ENCODE measurements around the gene ZNF18.

ZNF18 gene, protein sequence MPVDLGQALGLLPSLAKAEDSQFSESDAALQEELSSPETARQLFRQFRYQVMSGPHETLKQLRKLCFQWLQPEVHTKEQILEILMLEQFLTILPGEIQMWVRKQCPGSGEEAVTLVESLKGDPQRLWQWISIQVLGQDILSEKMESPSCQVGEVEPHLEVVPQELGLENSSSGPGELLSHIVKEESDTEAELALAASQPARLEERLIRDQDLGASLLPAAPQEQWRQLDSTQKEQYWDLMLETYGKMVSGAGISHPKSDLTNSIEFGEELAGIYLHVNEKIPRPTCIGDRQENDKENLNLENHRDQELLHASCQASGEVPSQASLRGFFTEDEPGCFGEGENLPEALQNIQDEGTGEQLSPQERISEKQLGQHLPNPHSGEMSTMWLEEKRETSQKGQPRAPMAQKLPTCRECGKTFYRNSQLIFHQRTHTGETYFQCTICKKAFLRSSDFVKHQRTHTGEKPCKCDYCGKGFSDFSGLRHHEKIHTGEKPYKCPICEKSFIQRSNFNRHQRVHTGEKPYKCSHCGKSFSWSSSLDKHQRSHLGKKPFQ

DNA sequence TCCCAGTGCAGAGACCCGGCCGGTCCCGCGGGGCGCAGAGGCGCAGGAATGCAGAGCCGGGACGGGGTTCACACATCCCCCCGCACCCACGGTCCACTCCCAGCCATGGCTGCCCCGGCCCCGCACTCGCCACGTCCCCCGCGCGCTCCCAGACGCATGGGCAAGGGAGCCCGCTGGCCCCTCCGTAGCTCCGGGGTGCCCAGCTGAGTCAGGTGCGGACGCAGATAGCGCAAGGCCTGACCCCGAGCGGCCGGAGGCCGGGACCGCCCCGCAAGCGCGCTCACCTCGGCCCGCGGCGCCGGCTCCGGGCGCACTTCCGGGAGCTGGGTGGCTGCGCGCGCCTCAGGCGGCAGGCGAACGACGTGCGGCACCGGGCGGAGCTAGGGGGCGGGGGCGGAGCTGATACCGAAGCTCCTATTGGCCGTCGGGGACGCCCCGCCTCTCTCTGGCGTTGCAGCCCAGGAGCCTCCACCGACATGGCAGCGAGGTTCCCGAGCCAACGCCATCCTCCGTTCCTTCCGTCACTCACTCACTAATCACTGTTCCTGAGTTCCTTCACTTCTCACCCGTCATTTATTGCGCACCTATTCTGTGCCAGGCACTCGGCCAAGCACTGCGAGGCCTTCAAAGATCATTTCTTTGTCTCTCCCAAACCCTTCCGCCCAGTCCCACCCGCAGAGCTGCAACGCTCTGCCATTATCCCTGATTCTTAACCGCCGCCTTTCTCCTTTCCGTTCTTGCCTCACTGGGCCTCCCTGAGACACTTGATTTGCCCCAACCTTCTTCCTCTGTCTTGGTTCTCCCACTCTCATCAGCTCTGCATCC is at the start of gene ZNF18:
TSS of gene ZNF18 (minus strand) at position 329 of the 825 bp plus-strand sequence. CDS start 4,646 bp downstream, outside the sequence.
- DNase-seq (ENCODE audit: low spot score), result peak; percentile 94

DNA sequence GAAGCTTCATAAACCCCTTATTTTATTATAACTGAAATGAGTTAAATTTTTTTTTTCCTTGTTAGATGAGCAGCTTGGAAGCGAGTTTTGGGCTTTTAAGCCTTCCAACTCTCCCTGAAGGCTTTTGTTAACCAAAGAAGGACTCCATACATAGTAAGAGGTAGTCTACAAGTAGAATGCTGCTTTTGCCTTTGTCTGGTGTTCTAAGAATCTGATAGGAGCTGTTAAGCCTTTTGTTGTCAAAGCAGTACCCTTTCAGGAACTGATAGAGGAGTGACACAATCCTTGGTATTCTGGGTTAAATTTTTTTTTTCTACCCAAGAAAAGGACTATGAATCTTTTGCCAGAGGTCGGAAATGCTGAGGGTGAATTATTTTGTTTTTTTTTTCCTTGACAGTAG is 49.5 kb upstream of the ZNF18 start:
- no peak for DNase-seq (ENCODE audit: low spot score)

DNA sequence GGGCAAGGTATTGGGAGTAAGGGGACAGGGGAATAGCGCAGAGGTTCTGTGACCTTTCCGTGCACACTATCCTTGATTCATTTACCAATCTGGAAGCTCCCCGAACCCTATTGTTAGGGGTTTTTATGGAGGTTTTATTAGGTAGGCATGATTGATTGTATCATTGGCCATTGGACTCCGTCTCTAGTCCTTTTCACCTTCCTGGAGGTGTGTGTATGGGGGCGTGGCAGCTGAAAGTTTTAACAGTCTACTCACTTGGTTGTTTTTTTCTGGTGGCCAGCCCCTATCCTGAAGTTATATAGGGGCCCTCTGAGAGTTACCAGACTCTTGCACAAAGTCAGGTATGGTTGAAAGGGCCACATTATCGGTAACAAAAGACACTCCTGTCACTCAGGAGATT is 46.4 kb upstream of the ZNF18 start:
- DNase-seq (ENCODE audit: low spot score), result no peak

DNA sequence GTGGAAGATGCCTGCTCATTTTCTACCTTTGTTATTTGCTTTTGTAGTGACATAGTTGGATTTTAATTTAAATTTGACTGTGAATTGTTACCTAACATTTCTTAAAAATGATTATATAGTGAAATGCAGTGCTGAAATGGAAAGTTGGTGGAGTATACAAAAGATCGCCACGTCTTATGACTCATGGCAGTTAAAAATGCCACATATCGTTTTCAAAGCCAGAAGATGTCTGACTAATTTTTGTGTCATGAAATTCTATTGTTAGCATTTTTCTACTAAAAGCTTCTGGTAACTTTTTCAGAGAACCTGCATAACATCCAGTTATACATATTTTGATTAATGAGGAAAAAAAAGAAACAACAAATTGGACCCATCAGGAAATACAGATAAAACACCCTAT is 44.0 kb upstream of the ZNF18 start:
- DNase-seq (ENCODE audit: low spot score), result peak; percentile 13

DNA sequence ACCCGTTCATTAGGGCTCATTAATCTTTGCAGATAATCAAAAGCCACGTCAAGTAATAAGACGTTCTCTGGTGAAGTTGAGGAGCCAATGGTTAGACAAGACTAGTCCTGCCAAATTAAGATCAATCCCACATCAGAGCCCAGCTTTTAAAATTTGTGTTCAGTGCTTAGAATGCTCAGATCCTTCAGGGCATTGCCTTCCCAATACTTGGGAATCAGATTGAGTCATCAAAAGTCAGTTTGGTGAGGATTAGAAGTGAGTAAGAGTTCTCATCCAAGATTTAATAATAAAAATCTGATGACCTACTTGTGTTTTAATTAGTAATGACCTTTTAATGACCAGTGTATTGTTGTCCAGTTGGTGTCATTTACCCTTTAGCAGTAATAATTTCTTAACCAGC is 43.2 kb upstream of the ZNF18 start:
- no peak for DNase-seq (ENCODE audit: low spot score)

DNA sequence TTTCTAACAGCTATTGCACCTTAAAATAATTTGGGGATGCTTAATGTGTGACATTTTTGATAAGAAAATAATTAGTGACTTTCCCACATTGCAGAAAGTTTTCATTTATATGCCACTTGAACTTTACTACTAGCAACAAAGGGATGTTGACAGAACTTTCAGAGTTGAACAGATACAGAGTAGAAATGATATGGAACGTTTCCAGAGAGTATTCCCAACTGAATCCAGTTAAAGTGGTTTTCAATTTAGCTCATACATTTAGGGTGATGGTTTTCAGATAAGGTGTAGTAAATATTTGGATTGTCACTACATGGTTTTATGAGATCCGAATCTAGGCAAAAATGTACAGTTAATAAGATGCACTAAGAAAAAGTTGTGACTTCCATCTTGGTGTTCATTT is 40.7 kb upstream of the ZNF18 start:
- no peak for DNase-seq (ENCODE audit: low spot score)

DNA sequence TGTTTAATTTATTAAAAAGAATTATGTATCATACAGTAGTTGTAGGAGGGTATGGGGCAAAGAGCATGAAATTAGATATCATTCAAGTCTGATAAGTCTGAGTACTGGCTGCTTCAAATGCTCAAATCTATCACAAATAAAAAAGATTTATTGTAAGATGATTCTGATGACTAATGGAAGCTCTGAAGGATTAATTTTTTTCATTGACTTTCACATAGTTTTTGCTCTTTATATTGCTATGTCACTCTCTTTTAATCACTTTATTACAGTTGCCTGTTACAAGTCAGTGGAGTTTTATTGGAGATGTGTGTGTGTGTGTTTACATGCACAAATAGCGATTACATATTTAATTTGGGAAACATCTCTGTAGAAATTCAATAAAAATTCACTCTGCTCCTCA is 38.4 kb upstream of the ZNF18 start:
- no peak for DNase-seq (ENCODE audit: low spot score)

DNA sequence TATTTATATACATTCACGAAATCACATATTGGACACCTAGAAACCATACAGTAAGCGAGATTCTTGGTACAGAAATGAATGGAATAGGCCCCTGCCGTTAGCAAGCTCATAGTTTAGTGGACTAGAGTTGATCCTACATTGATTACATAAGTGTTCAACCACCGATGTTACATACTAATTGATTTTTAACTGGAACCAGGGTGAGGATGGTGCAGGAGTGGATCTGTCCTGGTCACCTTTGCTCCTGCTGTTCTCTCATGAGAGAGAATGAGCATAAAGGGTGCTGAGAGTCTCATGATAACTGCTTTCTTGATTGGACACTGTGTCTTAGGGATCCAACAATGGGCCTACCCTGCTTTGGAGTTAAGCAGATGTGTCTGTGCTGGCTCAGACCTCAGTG is 37.3 kb upstream of the ZNF18 start:
- no peak for DNase-seq (ENCODE audit: low spot score)

DNA sequence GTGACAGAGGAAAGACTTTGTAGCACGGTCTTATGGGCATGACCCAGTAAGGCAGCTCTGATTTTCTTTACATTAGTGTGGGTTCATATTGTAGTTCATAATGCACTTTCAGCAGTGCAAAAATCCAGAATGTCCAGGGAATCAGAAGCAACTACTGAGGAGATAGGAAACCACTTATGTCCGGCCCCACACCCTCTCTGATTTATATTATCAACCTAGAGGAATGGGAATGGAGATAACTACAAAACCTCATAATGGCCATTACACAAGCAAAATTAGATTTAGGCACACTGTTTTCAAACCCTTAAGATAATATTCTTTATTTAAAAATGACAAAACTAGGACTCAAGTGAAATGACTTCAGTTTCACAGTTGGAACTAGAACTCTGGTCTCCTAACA is 31.3 kb upstream of the ZNF18 start:
- no peak for DNase-seq (ENCODE audit: low spot score)

DNA sequence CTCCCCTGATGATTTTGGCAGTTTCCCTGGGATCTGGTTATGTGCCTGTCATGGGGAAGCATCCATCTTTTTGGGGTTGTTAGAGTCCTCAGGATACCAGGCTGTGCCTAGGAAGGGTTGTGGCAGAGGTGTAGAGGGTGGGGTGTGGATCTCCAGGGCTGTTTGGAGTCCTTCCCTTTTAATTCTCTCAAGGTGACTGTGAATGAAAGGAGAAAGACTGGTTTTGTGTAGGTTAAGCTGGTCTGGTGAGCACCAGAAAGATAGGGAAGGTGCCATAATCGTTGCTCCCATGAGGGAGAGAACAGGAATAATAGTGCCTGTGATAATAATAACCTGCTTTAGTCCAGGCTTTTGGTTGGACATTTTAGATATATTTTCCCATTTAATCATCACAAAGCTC is 30.4 kb upstream of the ZNF18 start:
- no peak for DNase-seq (ENCODE audit: low spot score)

DNA sequence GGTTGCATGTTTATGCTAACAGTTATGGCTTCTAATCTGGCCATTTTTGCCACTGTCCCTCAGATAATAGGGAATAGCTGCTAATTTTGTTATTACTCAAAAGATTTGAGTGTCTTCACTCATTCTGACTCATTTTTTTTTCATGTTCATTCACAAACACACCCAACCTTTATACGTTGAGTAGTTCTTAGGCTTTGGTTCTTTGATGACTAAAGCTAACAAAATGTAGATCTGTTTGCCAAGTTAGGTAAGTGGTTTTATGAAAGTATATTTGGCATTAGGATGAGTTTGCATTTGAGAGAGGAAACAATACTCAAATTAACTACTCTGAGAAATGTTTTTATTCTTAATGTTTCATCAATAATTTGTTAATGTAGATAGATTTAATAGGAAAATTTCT is 27.1 kb upstream of the ZNF18 start:
- DNase-seq (ENCODE audit: low spot score), result no peak

DNA sequence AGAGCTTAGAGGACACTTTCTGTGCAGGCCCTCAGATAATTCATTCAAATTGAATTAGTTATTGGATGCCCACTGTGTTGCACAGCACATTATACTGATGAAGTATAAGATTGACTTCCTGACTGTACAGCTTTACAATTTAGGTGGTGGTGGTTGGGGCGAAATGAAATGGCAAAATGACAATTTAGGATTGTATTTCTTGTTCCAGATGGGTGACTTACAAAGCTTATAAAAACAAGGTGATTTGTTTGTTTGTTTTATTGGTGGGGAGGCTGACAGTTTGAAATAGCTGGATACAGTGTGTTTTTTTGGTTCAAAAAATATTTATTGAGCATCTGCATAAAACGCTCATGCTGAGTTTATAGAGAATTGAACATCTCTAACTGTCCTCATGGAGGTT is 25.0 kb upstream of the ZNF18 start:
- no peak for DNase-seq (ENCODE audit: low spot score)

DNA sequence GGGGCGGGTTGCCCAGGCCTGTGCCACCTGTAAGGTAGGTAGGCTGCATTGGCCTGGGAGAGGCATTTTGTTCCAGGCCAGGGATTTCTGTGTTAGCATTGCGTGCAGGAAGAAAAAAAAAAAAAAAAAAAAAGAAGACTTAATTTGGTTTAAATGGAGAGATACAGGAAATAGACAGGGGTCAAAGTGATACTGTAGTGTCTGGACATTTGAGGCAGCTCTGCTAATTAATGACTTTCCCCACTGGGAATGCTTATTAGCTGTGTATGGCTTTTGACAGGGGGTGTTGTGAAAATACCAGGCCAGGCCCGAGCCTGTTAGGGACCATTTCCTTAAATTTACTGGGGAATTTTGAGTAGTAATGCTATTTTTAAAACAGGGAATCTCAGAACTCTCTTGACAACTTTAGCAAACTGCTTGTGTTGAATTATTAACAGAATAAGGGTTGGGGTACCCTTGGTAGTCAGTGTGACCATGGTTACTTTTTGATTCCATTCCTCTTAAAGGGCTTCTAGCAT is 24.4 kb upstream of the ZNF18 start:
- no peak for DNase-seq (ENCODE audit: low spot score)

DNA sequence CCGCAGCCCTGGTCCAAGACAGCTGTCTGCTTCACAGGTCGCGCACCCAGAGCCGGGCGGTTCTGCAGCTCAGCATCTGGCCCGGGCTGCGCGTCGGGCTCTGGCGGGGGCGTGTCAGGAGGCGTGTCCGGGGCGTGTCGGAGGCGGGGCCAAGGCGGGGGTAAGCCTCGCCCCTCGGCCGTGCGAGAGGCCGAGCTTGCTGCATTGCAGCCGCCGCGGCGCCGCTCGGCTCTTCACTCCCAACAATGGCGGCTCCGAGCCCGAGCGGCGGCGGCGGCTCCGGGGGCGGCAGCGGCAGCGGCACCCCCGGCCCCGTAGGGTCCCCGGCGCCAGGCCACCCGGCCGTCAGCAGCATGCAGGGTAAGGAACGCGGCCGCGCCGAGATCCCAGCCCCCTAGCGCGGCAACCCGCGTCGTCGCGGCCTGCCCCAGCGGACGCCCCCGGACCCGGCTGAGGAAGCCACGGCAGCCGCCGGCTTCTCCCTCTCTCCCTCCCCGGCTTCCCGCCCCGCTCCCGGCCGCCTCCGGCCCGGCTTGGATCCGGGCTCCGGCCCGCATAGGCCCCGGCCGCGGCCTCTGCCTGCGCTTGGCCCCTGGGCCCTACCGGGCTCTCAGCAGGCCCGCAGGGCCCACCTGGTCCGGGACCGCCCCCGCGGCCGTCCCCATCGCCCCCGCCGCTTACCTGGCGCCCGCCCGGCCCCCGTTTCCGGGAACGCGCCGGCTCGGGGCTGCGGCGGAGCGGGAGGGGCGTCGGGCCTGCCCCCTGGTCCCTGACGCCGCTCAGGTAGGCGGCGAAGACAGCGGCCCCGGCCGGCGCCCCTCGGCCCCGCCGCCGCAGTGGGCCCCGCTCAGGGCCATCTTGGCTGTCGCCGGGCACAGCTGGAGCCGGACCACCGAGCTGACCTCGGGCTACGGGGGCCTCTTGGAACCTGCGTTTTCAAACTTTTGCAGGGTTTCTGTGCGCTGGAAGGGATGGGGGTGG is 23.7 kb upstream of the ZNF18 start, which contains the start of gene MAP2K4:
TSS of gene MAP2K4 (plus strand) at position 236 of the 981 bp plus-strand sequence. CDS start at position 246, 10 bp downstream.
- peak; percentile 95 for DNase-seq (ENCODE audit: low spot score)

DNA sequence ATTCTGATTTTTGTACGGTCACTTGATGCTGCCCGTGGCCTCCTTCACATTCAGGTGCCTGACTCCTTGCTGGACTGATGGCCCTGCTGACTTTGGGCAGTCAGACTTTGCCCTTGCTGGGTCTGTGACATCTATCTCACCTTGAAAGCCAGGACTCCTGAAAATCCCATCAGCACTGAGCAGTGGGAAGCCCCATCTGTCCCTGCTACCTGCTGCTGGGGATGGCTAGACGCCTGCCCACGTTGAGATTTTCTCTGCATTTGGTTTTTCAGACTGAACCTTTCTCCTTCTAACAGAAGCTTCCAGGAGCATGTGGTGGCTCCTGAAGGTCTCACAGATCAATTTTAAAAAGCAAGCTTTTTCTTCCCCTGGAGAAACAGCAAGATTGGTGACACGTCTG is 10.2 kb upstream of the ZNF18 start:
- DNase-seq (ENCODE audit: low spot score), result no peak

DNA sequence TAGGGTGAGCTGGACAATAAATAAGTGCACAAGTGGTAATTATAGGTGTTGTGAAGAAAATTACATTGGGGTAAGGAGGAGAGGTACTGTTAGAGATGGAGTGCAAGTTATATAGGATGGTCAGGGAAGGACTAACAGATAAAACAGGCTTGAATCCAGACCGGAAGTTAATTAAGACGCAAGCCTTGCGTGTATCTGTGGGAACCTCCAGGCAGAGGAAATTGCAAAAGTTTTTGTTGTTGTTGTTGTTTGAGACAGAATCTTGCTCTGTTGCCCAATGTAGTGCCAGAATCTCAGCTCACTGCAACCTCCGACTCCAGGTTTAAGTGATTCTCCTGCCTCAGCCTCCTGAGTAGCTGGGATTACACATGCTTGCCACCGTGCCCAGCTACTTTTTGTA is 2.4 kb upstream of the ZNF18 start:
- DNase-seq (ENCODE audit: low spot score), result no peak

DNA sequence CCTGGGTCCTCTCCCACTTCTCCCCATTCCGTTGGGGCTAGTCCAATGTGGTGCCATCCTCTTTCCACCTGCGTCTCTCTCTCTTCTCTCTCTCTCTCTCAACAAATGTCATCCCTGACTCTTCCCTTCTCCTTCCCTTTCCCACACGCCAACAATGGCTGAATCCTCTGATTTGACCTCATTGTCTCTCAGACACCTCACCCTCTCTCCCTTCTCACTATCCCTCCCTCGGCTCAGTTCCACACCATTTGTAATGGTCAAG is 628 bp upstream of the ZNF18 start:
- DNase-seq (ENCODE audit: low spot score), result no peak

DNA sequence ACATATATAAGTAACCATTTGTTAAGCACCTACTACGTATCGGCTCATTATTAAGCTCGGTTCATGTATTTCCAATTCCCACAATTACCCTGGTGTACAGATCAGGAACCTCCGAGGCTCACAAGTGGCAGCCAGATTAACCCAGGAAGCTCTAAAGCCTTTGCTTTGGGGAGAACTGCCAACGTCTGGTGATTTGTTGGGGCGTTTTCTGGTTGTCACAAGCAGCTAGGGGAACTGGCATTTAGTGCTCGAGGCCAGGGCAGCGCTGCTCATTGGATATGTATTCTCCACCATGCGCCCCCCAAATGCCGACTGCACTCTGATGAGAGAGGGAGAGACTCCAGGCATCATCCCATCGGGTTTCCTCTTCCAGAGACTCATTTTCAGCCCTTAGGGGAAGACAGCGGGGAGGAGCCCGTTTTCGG is 541 bp downstream of the ZNF18 start:
- DNase-seq (ENCODE audit: low spot score), result peak; percentile 38

DNA sequence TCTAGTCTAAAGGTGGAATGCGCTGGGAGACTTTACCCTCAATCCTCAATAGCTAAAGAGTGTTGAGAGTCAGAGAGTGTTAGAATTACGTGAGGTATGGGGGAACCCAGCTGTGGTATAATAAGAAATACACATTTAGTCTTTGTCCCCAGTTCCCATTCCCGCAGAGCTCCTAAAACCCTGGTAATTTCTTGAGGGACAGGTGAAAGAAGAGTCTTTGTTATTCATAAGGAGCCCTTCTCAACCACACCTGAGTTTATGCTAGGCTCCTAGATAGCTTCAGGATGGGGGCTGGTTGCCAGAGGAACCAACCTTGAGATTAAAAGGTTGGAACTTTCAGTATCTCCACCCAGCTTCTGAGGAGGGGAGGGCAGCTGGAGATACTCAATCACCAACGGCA is 5.8 kb downstream of the ZNF18 start:
- DNase-seq (ENCODE audit: low spot score), result no peak

DNA sequence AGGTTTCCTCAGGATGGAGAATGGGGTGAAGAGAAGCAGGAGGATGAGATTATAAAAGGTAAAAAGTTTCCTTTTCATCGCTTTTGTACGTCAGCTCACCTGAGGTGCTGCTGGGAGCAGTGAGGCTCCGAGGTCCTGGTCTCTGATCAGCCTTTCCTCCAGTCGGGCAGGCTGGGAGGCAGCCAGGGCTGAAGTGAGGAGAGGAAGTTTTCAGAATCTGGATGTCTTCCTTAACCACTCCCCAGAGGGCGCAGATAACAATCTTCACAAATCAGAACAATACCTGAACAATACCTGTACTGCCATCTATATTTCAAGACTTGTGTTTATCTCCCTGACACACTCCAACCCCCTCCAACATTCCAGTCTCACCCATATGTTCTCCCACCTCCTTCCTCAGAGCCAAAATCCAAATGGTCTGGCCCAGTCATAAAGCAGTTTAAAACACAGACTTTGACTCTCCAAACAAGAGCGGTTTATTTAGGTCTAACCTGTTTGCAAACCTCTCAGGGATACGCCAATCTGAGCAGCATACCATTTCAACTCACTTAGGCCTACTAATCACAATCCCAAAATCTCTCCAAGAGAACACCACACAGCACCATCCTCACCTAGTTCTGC is 6.8 kb downstream of the ZNF18 start:
- no peak for DNase-seq (ENCODE audit: low spot score)

DNA sequence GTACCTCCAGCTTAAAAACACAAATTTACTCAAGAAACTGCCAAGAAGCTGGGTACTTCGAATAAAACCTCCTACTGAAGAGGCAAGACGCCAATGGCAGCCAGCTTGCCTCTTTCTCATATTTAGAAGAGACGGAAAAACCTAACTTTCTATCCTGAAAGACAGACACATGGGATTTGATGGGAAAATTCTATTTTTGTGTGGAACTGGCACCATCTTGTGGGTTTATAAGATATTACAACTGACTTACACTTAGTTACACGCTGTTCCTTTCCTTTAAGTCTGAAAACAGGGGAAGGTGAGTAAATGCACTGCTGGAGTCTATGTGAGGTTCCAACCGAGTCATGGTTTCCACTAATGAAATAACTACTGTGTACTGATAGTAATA is 10.3 kb downstream of the ZNF18 start:
- DNase-seq (ENCODE audit: low spot score), result no peak
